H9 (cell line): ENCODE results near the gene PLCB1. TPM values are rescaled to one million over a fixed set of nuclear protein-coding genes. Genes with fewer than 3 reads are reported as not detected.

Source experiments
- DNase-seq: peaks from one replicate; pipeline ENCODE4 v3.0.0-alpha.2; 2017
- H2AFZ ChIP-seq: one replicate; pipeline ENCODE4 v1.6.1; 2013; ENCODE audit warnings: mild to moderate bottlenecking, low read length, control low read depth, moderate library complexity
- H2AK5ac ChIP-seq: 2 replicates; pipeline ENCODE4 v1.6.1; 2013; ENCODE audit warnings: low read length, control low read depth, mixed read lengths; ENCODE audit not compliant: insufficient read length
- H2BK120ac ChIP-seq: one replicate; pipeline ENCODE4 v1.6.1; 2013; ENCODE audit warnings: low read depth, mild to moderate bottlenecking, low read length, control low read depth, inconsistent platforms; ENCODE audit not compliant: poor library complexity, severe bottlenecking
- H2BK12ac ChIP-seq: 2 replicates; pipeline ENCODE4 v1.6.1; 2013; ENCODE audit warnings: low read length, control low read depth, mixed read lengths, low read depth; ENCODE audit not compliant: insufficient read length
- H2BK15ac ChIP-seq: 2 replicates; pipeline ENCODE4 v1.6.1; 2013; ENCODE audit warnings: low read depth, low read length, control low read depth
- H2BK20ac ChIP-seq: one replicate; pipeline ENCODE4 v1.6.1; 2013; ENCODE audit warnings: low read depth, mild to moderate bottlenecking, low read length, control low read depth, inconsistent platforms; ENCODE audit not compliant: poor library complexity, severe bottlenecking
- H2BK5ac ChIP-seq: 2 replicates; pipeline ENCODE4 v1.6.1; 2013; ENCODE audit warnings: low read length, control low read depth, mixed read lengths; ENCODE audit not compliant: insufficient read length
- H3K14ac ChIP-seq: 2 replicates; pipeline ENCODE4 v1.6.1; 2013; ENCODE audit warnings: low read length, control low read depth; ENCODE audit not compliant: insufficient read depth
- H3K18ac ChIP-seq: 2 replicates; pipeline ENCODE4 v1.6.1; 2013; ENCODE audit warnings: low read depth, mild to moderate bottlenecking, mixed read lengths, low read length, control low read depth; ENCODE audit not compliant: insufficient read length
- H3K23ac ChIP-seq: 2 replicates; pipeline ENCODE4 v1.6.1; 2013; ENCODE audit warnings: low read length, control low read depth, mixed read lengths, low read depth; ENCODE audit not compliant: insufficient read length
- H3K23me2 ChIP-seq: 2 replicates; pipeline ENCODE4 v1.6.1; 2013; ENCODE audit warnings: low read depth, mild to moderate bottlenecking, mixed read lengths, low read length, control low read depth; ENCODE audit not compliant: insufficient read length, poor library complexity, severe bottlenecking
- H3K27ac ChIP-seq: 2 replicates; pipeline ENCODE4 v1.5.1; 2013; ENCODE audit warnings: low read length, control low read depth, mixed read lengths, low read depth; ENCODE audit not compliant: insufficient read length
- H3K27me3 ChIP-seq: 2 replicates; pipeline ENCODE4 v1.6.1; 2013; ENCODE audit warnings: low read length, control low read depth, inconsistent platforms; ENCODE audit not compliant: insufficient read depth
- H3K4ac ChIP-seq: 2 replicates; pipeline ENCODE4 v1.6.1; 2013; ENCODE audit warnings: low read depth, mild to moderate bottlenecking, control low read depth, inconsistent platforms, low read length, moderate library complexity
- H3K4me1 ChIP-seq: 2 replicates; pipeline ENCODE4 v1.6.1; 2013; ENCODE audit warnings: low read length, control low read depth, inconsistent platforms; ENCODE audit not compliant: insufficient read depth
- H3K4me2 ChIP-seq: 2 replicates; pipeline ENCODE4 v1.6.1; 2013; ENCODE audit warnings: low read length, control low read depth, mixed read lengths; ENCODE audit not compliant: insufficient read length, insufficient read depth
- H3K56ac ChIP-seq: 2 replicates; pipeline ENCODE4 v1.6.1; 2013; ENCODE audit warnings: low read depth, mild to moderate bottlenecking, mixed read lengths, low read length, control low read depth; ENCODE audit not compliant: insufficient read length
- H3K79me1 ChIP-seq: 2 replicates; pipeline ENCODE4 v1.6.1; 2013; ENCODE audit warnings: low read depth, mild to moderate bottlenecking, moderate library complexity, low read length, control low read depth, inconsistent platforms; ENCODE audit not compliant: insufficient read depth, poor library complexity, severe bottlenecking
- H3K79me2 ChIP-seq: 2 replicates; pipeline ENCODE4 v1.6.1; 2013; ENCODE audit warnings: low read length, control low read depth, inconsistent platforms; ENCODE audit not compliant: insufficient read depth
- H3K9ac ChIP-seq: 2 replicates; pipeline ENCODE4 v1.6.1; 2013; ENCODE audit warnings: low read length, control low read depth, mixed read lengths; ENCODE audit not compliant: insufficient read length; ENCODE audit errors: extremely low read depth
- H3K9me3 ChIP-seq: one replicate; pipeline ENCODE4 v1.6.1; 2013; ENCODE audit warnings: low read depth, low read length, inconsistent platforms; ENCODE audit not compliant: control insufficient read depth
- H3T11ph ChIP-seq: one replicate; pipeline ENCODE4 v1.6.1; 2013; ENCODE audit warnings: mild to moderate bottlenecking, low read length, control low read depth, inconsistent platforms
- H4K20me1 ChIP-seq: one replicate; pipeline ENCODE4 v1.6.1; 2013; ENCODE audit not compliant: control insufficient read depth, insufficient read length, insufficient read depth
- H4K5ac ChIP-seq: 2 replicates; pipeline ENCODE4 v1.6.1; 2013; ENCODE audit warnings: low read depth, mild to moderate bottlenecking, mixed read lengths, low read length, control low read depth; ENCODE audit not compliant: insufficient read length
- H4K8ac ChIP-seq: replicated peaks from 2 replicates; pipeline ENCODE4 v1.6.1; 2013; ENCODE audit warnings: low read length, control low read depth, mixed read lengths, low read depth; ENCODE audit not compliant: insufficient read length
- H4K91ac ChIP-seq: 2 replicates; pipeline ENCODE4 v1.6.1; 2013; ENCODE audit warnings: low read depth, mild to moderate bottlenecking, moderate library complexity, mixed read lengths, low read length, control low read depth; ENCODE audit not compliant: insufficient read length
- H3K27ac Mint-ChIP-seq, 3 experiments: 2 replicates in 2 of 3; 3 replicates in 1 of 3; pipeline ENCODE4 v1.8.0; 2020 to 2021; ENCODE audit warnings: mixed read lengths in 3 of 3, mild to moderate bottlenecking in 1 of 3, moderate library complexity in 1 of 3
- H3K27me3 Mint-ChIP-seq: 2 replicates; pipeline ENCODE4 v1.8.0; 2021; ENCODE audit warnings: low read depth, mild to moderate bottlenecking, moderate library complexity, mixed read lengths
- H3K36me3 Mint-ChIP-seq, 3 experiments: 2 replicates in 2 of 3; 3 replicates in 1 of 3; pipeline ENCODE4 v1.8.0; 2020 to 2021; ENCODE audit warnings: low read depth in 3 of 3, mixed read lengths in 3 of 3; ENCODE audit not compliant: insufficient read depth in 1 of 3
- H3K4me1 Mint-ChIP-seq, 2 experiments: 2 replicates each; pipeline ENCODE4 v1.8.0; 2020; ENCODE audit warnings: mixed read lengths in 2 of 2
- H3K4me3 Mint-ChIP-seq, 2 experiments: 2 replicates in 1 of 2; 3 replicates in 1 of 2; pipeline ENCODE4 v1.8.0; 2020 to 2021; ENCODE audit warnings: mild to moderate bottlenecking in 2 of 2, mixed read lengths in 2 of 2, moderate library complexity in 1 of 2
- H3K9me3 Mint-ChIP-seq, 2 experiments: 2 replicates in 1 of 2; 3 replicates in 1 of 2; pipeline ENCODE4 v1.8.0; 2020; ENCODE audit warnings: mild to moderate bottlenecking in 2 of 2, mixed read lengths in 2 of 2, moderate library complexity in 1 of 2
- WGBS: extraction: QIAGEN DNeasy Blood & Tissue Kit; methylation state at CpG from one replicate; pipeline ENCODE4 v1.1.7; 2013; ENCODE audit warnings: missing lambda C conversion rate, low lambda C conversion rate, mixed read lengths; ENCODE audit not compliant: insufficient read length; ENCODE audit errors: extremely low coverage; 5-methylcytosine and 5-hydroxymethylcytosine counted together
- total RNA-seq: library from RNA; stranded (reverse); gene quantifications from 2 replicates; pipeline ENCODE4 v1.2.1, GENCODE V29; 2021
- TF ChIP-seq, protein P1 (sequence below): fragments of 200-600 bp; sonication (generic); conservative IDR thresholded peaks from 3 replicates; pipeline ENCODE4 v1.8.0; 2021; ENCODE audit warnings: antibody characterized with exemption, mild to moderate bottlenecking

Gene PLCB1
- total RNA-seq, 1 experiment from 2014 or later = 11.5 TPM

DNA sequence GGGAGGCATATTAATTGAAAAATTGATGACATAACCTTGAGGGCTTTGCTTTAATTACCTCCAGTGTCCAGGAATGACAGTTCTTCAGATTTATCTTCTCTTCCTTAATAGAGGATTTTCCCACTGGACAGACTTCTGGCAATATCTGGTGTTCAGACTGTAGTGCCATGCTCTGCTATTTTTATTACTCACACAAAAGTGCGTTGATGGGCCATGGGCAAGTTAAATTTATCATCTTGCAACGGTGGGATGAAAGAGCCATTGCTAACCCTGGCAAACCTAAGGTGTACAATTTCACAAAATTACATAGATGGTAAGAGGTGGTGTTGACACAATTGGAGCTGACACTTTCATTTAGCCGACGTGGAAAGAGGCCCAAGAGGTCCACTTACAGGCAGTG, 683.1 kb downstream of the PLCB1 start:
- Histone ChIP-seq H3K23ac (no peak overlapping the region), H4K5ac (no peak overlapping the region), H3K27ac (no peak overlapping the region), H4K8ac (no peak overlapping the region), H3K27me3 (no peaks in the 10 kb centered on the region), H3K56ac (no peak overlapping the region), H3K4me2 (no peak overlapping the region), H2BK12ac (no peak overlapping the region), H3K9me3 (no peaks in the 10 kb centered on the region), H3K79me2 (no peaks in the 10 kb centered on the region), H3T11ph (no peak overlapping the region), H2BK20ac (no peak overlapping the region), H3K18ac (no peak overlapping the region), H2AFZ (no peak overlapping the region), H4K20me1 (no peaks in the 10 kb centered on the region), H2BK15ac (no peak overlapping the region), H3K14ac (no peak overlapping the region), H3K23me2 (no peaks in the 10 kb centered on the region), H3K4me1 (peaks cover 15% of the 10 kb centered on the region), H4K91ac (no peak overlapping the region), H2AK5ac (no peak overlapping the region), H2BK5ac (no peak overlapping the region), H2BK120ac (no peak overlapping the region), H3K79me1 (no peaks in the 10 kb centered on the region), H3K9ac (no peak overlapping the region), H3K4ac (no peak overlapping the region)
- no peak overlapping the region for H3K4me3 Mint-ChIP-seq
- no peaks in the 10 kb centered on the region; the same call in none of the 2 replicates for H3K27me3 Mint-ChIP-seq
- peaks cover 0 to 17% (median 4%) of the 10 kb centered on the region in 3 experiments; a peak in 3 of 7 replicates for H3K36me3 Mint-ChIP-seq
- no peak overlapping the region for H3K27ac Mint-ChIP-seq
- TF ChIP-seq, protein P1, sequence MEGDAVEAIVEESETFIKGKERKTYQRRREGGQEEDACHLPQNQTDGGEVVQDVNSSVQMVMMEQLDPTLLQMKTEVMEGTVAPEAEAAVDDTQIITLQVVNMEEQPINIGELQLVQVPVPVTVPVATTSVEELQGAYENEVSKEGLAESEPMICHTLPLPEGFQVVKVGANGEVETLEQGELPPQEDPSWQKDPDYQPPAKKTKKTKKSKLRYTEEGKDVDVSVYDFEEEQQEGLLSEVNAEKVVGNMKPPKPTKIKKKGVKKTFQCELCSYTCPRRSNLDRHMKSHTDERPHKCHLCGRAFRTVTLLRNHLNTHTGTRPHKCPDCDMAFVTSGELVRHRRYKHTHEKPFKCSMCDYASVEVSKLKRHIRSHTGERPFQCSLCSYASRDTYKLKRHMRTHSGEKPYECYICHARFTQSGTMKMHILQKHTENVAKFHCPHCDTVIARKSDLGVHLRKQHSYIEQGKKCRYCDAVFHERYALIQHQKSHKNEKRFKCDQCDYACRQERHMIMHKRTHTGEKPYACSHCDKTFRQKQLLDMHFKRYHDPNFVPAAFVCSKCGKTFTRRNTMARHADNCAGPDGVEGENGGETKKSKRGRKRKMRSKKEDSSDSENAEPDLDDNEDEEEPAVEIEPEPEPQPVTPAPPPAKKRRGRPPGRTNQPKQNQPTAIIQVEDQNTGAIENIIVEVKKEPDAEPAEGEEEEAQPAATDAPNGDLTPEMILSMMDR = no peak
- H3K4me1 Mint-ChIP-seq = peaks cover 31 to 36% of the 10 kb centered on the region in 2 experiments
- WGBS = no CpG with 5 or more reads among the region's 4 CpGs
- peaks cover 9 to 13% of the 10 kb centered on the region in 2 experiments for H3K9me3 Mint-ChIP-seq
- no peak for DNase-seq
